Muscle layer of colon (tissue), 2 donors: ENCODE results near the gene GPR141.

Experiments
- H3K27ac ChIP-seq: one replicate; pipeline ENCODE4 v1.7.0; 2013; ENCODE audit warnings: low read depth, mild to moderate bottlenecking, low read length, moderate library complexity
- H3K27me3 ChIP-seq, 2 donors: one replicate each; pipeline ENCODE4 v1.7.0; 2013; ENCODE audit warnings: low read length in 2 of 2, mild to moderate bottlenecking in 2 of 2; ENCODE audit not compliant: insufficient read depth in 2 of 2, control insufficient read depth in 1 of 2
- H3K36me3 ChIP-seq: one replicate; pipeline ENCODE4 v1.7.0; 2013; ENCODE audit warnings: mild to moderate bottlenecking, low read length; ENCODE audit not compliant: insufficient read depth
- H3K4me1 ChIP-seq: one replicate; pipeline ENCODE4 v1.7.0; 2013; ENCODE audit warnings: mild to moderate bottlenecking, low read length; ENCODE audit not compliant: insufficient read depth
- H3K4me3 ChIP-seq, 2 donors: one replicate each; pipeline ENCODE4 v1.7.0; 2013; ENCODE audit warnings: low read length in 2 of 2, low read depth in 1 of 2, mild to moderate bottlenecking in 1 of 2, moderate library complexity in 1 of 2
- H3K9ac ChIP-seq: one replicate; pipeline ENCODE4 v1.7.0; 2013; ENCODE audit warnings: low read length
- H3K9me3 ChIP-seq: one replicate; pipeline ENCODE4 v1.7.0; 2013; ENCODE audit warnings: mild to moderate bottlenecking, low read length
- donor health status: abdominal sarcoma.
- donor health status: Adenocarcinoma of cecum.

The GPR141 gene

DNA sequence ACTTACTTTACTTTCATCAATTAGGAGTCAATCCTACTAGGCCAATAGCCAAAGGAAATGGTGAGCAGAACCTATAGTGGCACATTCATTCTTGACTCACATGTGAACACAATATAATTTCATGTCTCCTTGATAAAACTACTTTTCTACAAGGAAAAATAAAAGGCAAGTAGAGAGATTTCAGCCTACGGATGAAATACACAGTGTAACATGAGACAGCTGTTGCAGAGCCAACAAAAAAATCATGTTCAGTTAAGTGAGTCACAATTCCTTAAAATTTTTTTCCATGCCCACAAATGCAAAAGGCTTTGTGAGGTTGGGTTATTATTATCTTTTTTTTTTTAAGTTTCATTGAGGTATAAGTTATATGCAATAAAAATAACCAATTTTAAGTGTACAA, 54.8 kb downstream of the GPR141 start:
- no peaks in the 10 kb centered on the region for H3K36me3 ChIP-seq
- H3K4me3 ChIP-seq: no peak overlapping the region
- H3K27ac ChIP-seq: no peak overlapping the region
- no peaks in the 10 kb centered on the region for H3K27me3 ChIP-seq
- H3K9ac ChIP-seq: no peak overlapping the region
- no peaks in the 10 kb centered on the region for H3K4me1 ChIP-seq
- no peaks in the 10 kb centered on the region for H3K9me3 ChIP-seq

DNA sequence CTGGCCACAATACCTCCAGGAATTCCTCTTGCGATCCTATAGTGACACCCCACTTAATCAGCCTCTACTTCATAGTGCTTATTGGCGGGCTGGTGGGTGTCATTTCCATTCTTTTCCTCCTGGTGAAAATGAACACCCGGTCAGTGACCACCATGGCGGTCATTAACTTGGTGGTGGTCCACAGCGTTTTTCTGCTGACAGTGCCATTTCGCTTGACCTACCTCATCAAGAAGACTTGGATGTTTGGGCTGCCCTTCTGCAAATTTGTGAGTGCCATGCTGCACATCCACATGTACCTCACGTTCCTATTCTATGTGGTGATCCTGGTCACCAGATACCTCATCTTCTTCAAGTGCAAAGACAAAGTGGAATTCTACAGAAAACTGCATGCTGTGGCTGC, 56.8 kb downstream of the GPR141 start:
- no peaks in the 10 kb centered on the region for H3K9me3 ChIP-seq
- H3K4me1 ChIP-seq: no peaks in the 10 kb centered on the region
- no peak overlapping the region for H3K9ac ChIP-seq
- H3K4me3 ChIP-seq: no peak overlapping the region
- H3K36me3 ChIP-seq: no peaks in the 10 kb centered on the region
- no peaks in the 10 kb centered on the region for H3K27me3 ChIP-seq
- H3K27ac ChIP-seq: no peak overlapping the region

DNA sequence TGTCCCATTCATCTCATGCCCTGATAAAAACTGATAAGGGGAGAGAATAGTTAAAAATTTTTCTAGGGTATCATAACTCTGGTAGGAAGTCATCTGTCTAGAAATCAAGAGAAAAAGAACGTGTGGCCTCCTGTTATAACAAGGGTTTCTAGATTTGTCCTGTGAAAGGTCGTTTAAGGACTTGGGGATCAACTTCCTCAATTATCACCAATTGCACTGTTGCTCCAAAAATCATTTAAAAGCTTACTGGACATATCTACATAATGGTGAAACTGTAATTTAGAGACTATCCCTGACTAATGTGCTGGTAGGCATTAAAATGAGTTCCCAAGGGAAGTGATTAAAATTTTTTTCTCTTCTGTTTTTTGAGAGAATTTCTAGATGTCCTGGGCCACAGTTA, 58.2 kb downstream of the GPR141 start:
- no peak overlapping the region for H3K9ac ChIP-seq
- no peak overlapping the region for H3K27ac ChIP-seq
- H3K4me3 ChIP-seq: no peak overlapping the region
- H3K9me3 ChIP-seq: no peaks in the 10 kb centered on the region
- no peaks in the 10 kb centered on the region for H3K27me3 ChIP-seq
- H3K4me1 ChIP-seq: no peaks in the 10 kb centered on the region
- H3K36me3 ChIP-seq: no peaks in the 10 kb centered on the region

DNA sequence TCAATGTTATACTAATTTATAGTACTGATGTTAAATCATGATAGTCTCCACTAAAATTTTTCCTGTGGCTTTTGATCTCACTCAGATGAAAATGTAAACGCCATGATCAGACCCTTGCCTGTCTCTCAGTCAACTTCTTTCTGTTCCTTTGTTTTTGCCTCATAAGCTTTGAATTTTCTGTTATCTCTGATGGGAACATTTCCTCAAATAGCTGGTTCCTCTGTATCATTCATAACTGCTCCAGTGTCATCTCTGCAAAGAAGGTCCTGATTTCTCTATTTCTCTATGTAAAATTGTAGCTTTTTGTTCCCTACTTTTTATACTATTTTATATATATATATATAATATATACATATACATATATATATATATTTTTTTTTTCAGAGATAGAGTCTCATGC, 67.5 kb downstream of the GPR141 start:
- no peaks in the 10 kb centered on the region for H3K4me1 ChIP-seq
- no peak overlapping the region for H3K27ac ChIP-seq
- H3K9me3 ChIP-seq: no peaks in the 10 kb centered on the region
- H3K36me3 ChIP-seq: no peaks in the 10 kb centered on the region
- H3K9ac ChIP-seq: no peak overlapping the region
- H3K27me3 ChIP-seq: no peaks in the 10 kb centered on the region
- H3K4me3 ChIP-seq: no peak overlapping the region

DNA sequence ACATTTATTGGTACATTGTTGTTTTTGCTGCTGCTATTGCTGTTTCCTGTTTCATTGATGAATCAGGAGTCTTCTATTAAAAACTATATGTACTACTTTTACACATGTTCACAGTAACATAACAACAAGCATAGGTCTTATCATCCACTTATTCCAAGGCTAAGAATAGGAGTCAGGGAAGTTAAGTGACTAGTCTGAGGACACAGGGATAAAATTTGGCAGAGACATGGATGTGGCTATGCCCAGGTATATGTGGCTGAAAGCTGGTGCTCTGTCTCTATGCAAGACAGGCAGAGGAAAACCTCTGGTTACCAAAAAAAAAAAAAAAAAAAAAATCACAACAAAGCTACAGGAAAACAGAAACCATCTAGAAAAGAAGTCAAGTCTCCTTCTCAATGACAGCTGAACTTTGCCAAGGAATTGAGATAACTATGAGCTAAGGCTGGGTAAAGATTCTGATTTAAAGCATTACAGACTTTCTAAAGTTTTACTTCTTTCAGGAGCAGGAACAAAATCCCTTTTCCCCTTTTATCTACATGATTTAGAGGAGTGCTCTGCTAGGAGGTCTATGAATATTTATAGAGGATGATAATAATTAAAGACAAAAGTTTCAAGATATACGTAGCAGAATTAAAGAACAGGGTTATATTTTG, 70.0 kb downstream of the GPR141 start:
- H3K9me3 ChIP-seq: no peaks in the 10 kb centered on the region
- no peaks in the 10 kb centered on the region for H3K36me3 ChIP-seq
- no peaks in the 10 kb centered on the region for H3K27me3 ChIP-seq
- no peak overlapping the region for H3K9ac ChIP-seq
- no peaks in the 10 kb centered on the region for H3K4me1 ChIP-seq
- H3K4me3 ChIP-seq: no peak overlapping the region
- H3K27ac ChIP-seq: no peak overlapping the region

DNA sequence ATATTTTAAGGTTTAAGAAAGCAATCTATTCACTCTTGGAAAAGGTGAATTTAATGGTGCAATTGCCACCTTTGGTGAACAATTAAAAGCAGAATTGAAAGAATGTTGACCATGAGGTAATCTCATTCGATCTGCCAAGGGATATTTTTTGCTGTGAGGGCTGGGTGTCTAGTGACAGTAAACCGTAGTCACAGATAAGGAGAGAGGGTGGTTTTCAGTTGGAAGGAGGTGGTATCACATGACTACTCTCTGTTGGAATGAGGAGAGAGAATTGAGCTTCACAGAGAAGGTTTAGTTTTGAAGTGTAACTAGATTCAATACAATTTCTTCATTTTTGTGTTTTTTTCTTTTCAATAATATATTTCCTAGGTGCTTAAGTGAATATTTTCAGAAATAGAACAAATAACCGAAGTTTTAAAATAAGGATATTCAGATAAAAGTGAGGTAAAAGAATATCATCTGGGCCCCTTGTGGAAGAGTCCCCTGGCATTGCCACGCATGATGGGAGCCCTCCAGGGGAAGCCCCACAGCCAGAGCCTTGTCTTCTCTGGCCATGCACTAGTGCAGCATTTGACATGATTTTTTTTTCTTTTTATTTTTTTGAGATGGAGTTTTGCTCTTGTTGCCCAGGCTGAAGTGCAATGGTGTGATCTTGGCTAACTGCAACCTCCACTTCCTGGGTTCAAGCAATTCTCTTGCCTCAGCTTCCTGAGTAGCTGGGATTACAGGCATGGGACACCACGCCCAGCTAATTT, 73.4 kb downstream of the GPR141 start:
- Histone ChIP-seq H3K9ac (no peak overlapping the region), H3K4me1 (no peaks in the 10 kb centered on the region), H3K4me3 (no peak overlapping the region), H3K27ac (no peak overlapping the region), H3K9me3 (no peaks in the 10 kb centered on the region), H3K27me3 (no peaks in the 10 kb centered on the region), H3K36me3 (no peaks in the 10 kb centered on the region)

DNA sequence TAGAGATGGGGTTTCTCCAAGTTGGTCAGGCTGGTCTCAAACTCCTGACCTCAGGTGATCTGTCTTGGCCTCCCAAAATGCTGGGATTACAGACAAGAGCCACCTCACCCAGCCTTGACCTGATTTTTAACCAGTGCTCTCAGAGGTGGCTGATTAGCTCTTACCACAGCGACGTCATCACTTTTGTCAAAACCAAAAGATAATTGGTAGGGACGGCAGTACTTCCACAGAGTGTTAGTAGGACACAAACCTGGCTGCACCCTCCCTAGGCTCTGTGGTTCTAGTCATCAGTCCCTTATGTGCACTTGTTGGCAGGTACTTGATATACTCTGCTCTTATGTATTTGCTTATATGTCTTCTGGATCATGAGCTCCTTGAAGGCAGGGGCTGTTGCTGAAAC, 74.0 kb downstream of the GPR141 start:
- Histone ChIP-seq H3K9ac (no peak overlapping the region), H3K9me3 (no peaks in the 10 kb centered on the region), H3K27me3 (no peaks in the 10 kb centered on the region), H3K36me3 (no peaks in the 10 kb centered on the region), H3K4me3 (no peak overlapping the region), H3K27ac (no peak overlapping the region), H3K4me1 (no peaks in the 10 kb centered on the region)

DNA sequence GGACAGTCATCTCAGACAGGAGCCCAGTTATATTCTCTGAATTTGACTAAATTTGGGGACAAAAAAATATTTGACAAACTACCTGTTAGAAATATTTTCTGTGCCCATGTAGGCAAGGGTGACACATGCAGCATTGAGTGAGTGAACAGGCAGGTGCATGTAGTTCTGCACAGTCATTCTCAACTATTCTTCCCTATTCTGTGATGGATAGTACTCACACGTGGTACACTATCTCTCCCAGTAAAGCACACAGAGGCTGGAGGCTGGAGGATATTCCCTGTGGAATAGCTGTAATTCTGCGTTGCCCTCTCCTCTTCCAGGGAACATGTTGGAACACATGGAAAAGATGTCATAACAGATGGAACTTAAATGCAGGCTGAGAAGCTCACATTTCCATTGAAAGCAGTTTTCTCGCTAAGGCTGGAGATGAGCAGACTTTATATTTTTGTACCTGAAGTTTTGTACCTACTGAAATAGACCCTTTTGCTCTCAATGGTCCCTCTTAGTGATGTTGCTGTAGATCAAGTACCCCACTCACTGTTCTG, 75.0 kb downstream of the GPR141 start:
- Histone ChIP-seq H3K27me3 (no peaks in the 10 kb centered on the region), H3K9ac (no peak overlapping the region), H3K4me1 (no peaks in the 10 kb centered on the region), H3K9me3 (no peaks in the 10 kb centered on the region), H3K27ac (no peak overlapping the region), H3K36me3 (no peaks in the 10 kb centered on the region), H3K4me3 (no peak overlapping the region)

DNA sequence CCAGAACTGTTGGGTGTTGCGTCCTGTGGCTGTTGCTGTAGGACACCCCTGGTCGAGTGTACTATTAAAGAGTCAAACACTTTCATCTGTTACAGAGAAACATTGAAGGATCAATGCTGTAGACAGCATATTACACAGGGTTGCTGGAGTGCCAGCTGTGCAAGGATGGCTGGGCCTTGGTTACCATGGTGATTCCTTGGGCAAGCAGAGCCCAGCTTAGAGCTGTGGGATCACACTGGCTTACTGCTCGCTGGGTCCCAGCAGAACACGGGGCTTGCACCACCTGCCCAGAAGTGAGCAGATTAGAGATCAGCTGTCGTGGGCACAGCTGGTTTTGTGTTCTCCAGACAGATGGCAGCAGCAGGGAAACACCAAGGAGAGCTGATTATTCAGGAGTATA, 76.0 kb downstream of the GPR141 start:
- H3K9me3 ChIP-seq: no peaks in the 10 kb centered on the region
- H3K27me3 ChIP-seq: no peaks in the 10 kb centered on the region
- no peaks in the 10 kb centered on the region for H3K4me1 ChIP-seq
- no peak overlapping the region for H3K4me3 ChIP-seq
- H3K27ac ChIP-seq: no peak overlapping the region
- H3K36me3 ChIP-seq: no peaks in the 10 kb centered on the region
- no peak overlapping the region for H3K9ac ChIP-seq

DNA sequence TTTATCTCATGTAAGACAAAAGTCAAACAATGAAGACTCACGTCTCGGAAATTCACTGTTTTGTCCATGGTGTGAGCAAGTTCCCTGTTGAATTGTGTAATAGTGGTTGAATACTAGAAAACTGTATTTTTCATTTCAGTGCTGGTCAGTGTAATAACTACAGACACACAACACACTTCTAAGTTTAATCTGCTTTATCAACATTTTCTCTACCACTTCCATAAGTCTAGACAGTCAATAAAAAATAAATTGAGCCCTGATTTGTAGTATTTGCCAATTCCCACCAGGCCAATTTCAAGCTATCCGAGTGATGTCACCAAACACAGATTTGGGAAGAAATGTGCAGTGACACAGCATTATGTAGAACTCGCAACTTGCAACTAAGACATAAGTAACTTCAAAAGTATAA, 81.9 kb downstream of the GPR141 start:
- H3K9me3 ChIP-seq: no peaks in the 10 kb centered on the region
- H3K9ac ChIP-seq: no peak overlapping the region
- H3K4me3 ChIP-seq: no peak overlapping the region
- H3K27ac ChIP-seq: no peak overlapping the region
- no peaks in the 10 kb centered on the region for H3K27me3 ChIP-seq
- H3K4me1 ChIP-seq: no peaks in the 10 kb centered on the region
- no peaks in the 10 kb centered on the region for H3K36me3 ChIP-seq

DNA sequence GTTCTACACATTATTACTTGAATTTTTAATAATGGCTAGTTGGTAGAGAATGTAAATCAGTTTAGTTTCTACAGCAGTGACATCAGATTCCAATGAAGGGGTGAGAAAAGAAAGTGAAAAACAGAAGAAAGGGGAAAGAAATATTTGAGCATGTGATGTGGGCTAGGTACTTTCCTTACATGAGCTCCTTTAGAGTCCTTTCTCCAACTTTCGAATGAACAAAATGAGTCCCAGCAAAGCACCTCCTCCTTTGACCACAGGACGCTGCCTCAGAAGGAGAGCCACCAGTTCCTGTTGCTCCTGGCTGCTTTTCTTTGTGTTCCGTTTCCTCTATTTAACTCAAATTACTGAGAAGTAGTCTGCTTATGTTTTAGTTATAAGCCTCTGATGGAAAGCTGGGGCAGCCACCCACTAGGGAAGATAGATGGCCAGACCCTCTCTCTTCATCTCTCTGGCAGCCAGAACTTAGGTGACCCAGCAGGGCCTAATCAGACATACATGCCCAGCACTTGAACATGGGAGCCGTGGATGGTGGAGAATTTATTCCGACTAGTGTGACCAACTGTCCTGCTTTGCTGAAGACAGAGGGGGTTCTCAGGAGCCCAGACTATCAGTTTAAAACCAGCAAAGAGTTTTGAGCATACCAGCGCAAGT, 82.4 kb downstream of the GPR141 start:
- Histone ChIP-seq H3K27ac (no peak overlapping the region), H3K36me3 (no peaks in the 10 kb centered on the region)

More for the DNA sequence above, 82.4 kb downstream of the GPR141 start:
- H3K9me3 ChIP-seq: no peaks in the 10 kb centered on the region
- no peak overlapping the region for H3K9ac ChIP-seq
- no peaks in the 10 kb centered on the region for H3K27me3 ChIP-seq
- H3K4me1 ChIP-seq: no peaks in the 10 kb centered on the region
- H3K4me3 ChIP-seq: no peak overlapping the region
